Smooth muscle cell of the coronary artery (primary cell): Measurements from ENCODE around the gene SLC9C2. TPM values are rescaled to one million over a fixed set of nuclear protein-coding genes. Genes with fewer than 3 reads are reported as not detected.

Source experiments
- total RNA-seq: library from RNA; depleted of rRNA; stranded (reverse); fragments of >200 nt; gene quantifications from 2 replicates; pipeline ENCODE4 v1.2.3, GENCODE V29; 2014; ENCODE audit warnings: low replicate concordance

The SLC9C2 gene, protein sequence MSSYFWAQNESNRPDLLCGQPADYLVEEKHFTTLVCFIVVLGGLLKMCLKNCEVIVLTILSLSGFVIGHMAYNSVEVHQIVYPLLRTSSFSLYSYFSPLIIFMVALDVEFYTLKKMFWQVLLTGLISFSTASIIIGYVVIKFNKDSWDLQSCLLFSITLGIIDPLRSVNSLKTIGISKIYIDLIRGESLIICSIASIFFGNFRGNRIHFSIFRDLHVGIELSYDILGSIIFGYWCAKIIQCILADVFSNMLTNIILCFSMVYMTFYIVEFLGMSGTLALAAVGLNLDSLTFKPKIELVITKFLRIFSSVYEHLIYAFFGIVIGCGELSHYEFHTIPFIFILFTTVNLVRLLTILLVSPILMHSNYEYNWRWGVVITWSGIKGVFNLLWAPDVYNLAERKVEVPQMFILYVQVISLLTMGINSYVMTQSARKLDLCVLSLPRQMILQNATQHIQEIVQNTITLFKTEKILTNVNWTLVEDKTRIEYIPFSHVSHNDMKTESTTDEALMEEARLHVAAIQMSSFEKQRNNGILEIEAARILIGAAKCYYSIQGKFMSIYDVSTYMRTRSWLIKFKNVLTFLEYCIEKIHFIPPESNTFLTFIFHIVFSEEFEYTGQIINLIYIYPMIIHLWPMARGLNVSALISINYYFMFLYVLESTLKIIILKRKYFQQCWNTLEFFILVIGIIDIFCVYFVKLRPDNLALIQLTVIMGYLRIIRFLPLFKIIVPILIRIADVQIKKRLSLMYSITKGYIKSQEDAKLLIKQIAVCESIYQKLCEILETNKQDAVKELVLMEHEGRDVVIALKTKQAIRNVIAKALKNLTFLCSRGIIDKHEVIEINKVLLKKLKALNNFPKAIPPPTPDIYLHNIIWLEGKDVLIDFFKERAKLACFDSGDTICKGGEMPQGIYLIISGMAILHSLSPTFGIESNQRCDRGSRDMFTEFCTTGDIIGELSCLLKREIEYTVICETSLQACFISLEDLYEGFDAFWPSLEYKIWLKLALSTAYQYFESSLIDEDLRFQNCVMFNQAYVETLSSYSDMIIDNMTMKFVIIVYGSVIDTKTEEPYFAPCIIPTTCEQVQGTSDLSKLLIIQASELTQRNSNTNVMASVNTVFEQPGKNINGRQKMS
- under 0.01 TPM in 1 of 2 replicates, not detected in the other for total RNA-seq

GRCh38 chr1:173603056-173603591, at the start of gene SLC9C2:
SLC9C2 (minus strand) TSS chr1:173603072; CDS start chr1:173601776, 1,296 bp downstream.

GRCh38 chr1:173635116-173635515, 32.2 kb upstream of the SLC9C2 start, which contains the start of gene TEX50:
TEX50 (plus strand) TSS chr1:173635338; CDS start chr1:173635522, 184 bp downstream.

DNA sequence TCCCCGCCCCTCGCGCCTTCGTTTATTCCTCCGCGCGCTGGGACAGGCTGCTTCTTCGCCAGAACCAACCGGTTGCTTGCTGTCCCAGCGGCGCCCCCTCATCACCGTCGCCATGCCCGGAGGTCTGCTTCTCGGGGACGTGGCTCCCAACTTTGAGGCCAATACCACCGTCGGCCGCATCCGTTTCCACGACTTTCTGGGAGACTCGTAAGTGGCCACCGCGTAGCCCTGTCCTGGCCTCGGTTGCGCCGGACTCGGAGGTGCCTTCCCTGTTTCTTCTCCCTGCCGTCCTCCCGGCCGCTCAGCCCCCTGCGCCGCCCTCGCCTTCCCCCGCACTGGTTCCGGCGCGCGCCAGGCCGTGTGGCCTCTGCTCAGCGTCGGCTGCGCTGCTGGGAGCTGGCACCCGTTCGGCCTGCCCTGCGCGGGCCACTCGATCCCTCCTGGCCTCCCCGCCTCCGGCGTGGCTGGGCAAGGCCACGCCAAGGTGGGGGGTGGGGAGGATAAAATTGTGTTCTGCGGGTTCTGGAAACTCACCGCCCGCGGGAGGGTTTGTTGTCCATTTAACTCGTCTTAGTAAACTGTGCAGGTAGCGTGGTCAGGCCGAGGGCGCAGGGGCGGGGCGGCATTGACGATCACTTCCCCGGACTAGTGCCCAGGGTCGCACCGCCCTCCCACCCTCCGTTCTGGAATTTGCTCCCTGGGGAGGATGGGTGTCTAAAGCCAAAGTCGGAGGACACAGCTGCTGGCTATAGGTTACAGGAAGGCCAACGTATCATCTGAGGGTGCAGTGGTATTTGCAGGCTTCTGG, 125.4 kb downstream of the SLC9C2 start, which contains the start of gene PRDX6:
Gene PRDX6 (plus strand): TSS at position 50 of the 808 bp plus-strand sequence. CDS start 63 bp downstream, at position 113.

Other genes starting within 250 kb of the SLC9C2 start
- 175 and 194 TPM in 2 replicates for gene PRDX6, start 125.7 kb downstream of the SLC9C2 start, total RNA-seq
- not detected in 2 replicates for gene TEX50, start 32.3 kb upstream of the SLC9C2 start, total RNA-seq
- not detected in 2 replicates for gene ANKRD45, start 66.8 kb upstream of the SLC9C2 start, total RNA-seq
- gene KLHL20, start 111.9 kb upstream of the SLC9C2 start, total RNA-seq, result 29.5 and 32.4 TPM in 2 replicates
- 4.7 and 11.2 TPM in 2 replicates for gene DARS2, start 221.6 kb upstream of the SLC9C2 start, total RNA-seq
- gene CENPL, start 221.8 kb upstream of the SLC9C2 start, total RNA-seq, result 3.9 and 9.5 TPM in 2 replicates